PC-9 (cell line): ENCODE results near the gene PLEKHA6.

Experiments
- EZH2 ChIP-seq: fragments of 200-600 bp; sonication (generic); IDR thresholded peaks from 2 replicates; pipeline ENCODE4 v1.8.0; 2017; ENCODE audit warnings: antibody characterized with exemption, low read depth
- TF ChIP-seq, protein P1 (sequence below): fragments of 200-600 bp; sonication (generic); conservative IDR thresholded peaks from 2 replicates; pipeline ENCODE4 v1.6.1; 2017; ENCODE audit warnings: mixed run types, antibody characterized with exemption, mild to moderate bottlenecking, moderate library complexity

DNA sequence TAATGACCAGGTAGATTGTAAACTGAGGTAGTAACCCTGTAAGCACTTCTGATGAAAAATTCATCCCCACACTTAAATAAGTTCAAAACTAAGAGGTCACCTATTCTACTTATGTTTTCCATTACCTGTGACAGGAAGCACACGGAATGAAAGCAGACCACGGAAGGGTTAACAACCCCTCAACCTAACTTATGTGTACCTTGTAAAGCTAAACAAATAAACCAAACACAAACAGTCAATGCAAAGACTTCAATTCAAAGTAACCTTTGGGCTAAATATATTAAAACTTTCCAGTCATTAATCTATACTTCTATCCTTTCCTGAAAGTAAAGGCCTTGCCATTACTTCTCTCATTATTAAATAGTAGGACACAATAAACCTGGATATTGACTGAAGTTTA, 44.9 kb upstream of the PLEKHA6 start:
- TF ChIP-seq EZH2, result no peak
- TF ChIP-seq, protein P1, sequence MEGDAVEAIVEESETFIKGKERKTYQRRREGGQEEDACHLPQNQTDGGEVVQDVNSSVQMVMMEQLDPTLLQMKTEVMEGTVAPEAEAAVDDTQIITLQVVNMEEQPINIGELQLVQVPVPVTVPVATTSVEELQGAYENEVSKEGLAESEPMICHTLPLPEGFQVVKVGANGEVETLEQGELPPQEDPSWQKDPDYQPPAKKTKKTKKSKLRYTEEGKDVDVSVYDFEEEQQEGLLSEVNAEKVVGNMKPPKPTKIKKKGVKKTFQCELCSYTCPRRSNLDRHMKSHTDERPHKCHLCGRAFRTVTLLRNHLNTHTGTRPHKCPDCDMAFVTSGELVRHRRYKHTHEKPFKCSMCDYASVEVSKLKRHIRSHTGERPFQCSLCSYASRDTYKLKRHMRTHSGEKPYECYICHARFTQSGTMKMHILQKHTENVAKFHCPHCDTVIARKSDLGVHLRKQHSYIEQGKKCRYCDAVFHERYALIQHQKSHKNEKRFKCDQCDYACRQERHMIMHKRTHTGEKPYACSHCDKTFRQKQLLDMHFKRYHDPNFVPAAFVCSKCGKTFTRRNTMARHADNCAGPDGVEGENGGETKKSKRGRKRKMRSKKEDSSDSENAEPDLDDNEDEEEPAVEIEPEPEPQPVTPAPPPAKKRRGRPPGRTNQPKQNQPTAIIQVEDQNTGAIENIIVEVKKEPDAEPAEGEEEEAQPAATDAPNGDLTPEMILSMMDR, result no peak
